GM12892 (cell line): Measurements from ENCODE around the gene C3.

Experiments
- POLR2A ChIP-seq: IDR thresholded peaks from 2 replicates; pipeline ENCODE4 v1.6.1; 2011; ENCODE audit warnings: low read depth, low read length, control low read depth
- POLR2AphosphoS5 ChIP-seq: IDR thresholded peaks from 2 replicates; pipeline ENCODE4 v1.6.1; 2011; ENCODE audit warnings: low read depth, low read length, control low read depth

GRCh38 chr19:6683971-6684370, 36.5 kb downstream of the C3 start:
- TF ChIP-seq POLR2AphosphoS5 = no peak
- TF ChIP-seq POLR2A = no peak
